Measurements from ENCODE around the gene ARNT2. TPM values are rescaled to one million over a fixed set of nuclear protein-coding genes. Genes with fewer than 3 reads are reported as not detected.
"Not testable (repeated sequence)": the region's sequence is repeated elsewhere in the genome, so short reads cannot be mapped to it uniquely, and the experiment has no call there.

The ARNT2 gene
- total RNA-seq, 1 donor from 2014 or later: 0.26 TPM

GRCh38 chr15:80386151-80386550 lies 18.0 kb upstream of the ARNT2 start:
- H3K36me3 ChIP-seq (ENCODE audit: control insufficient read depth, insufficient read depth, low read length): no peaks in the 10 kb centered on the region
- no peak overlapping the region for H3K4me3 ChIP-seq (ENCODE audit: low read depth, low read length)
- TF ChIP-seq CTCF (IDR thresholded peaks at IDR 0.05; ENCODE audit: insufficient read depth, low read length, severe bottlenecking): no peak
- FAIRE-seq (peak; percentile 58), DNase-seq (ENCODE audit: low read depth) (no peak)
- H3K27me3 ChIP-seq (ENCODE audit: control insufficient read depth, insufficient read depth, low read length): no peaks in the 10 kb centered on the region

GRCh38 chr15:80388326-80388725 lies 15.9 kb upstream of the ARNT2 start:
- DNase-seq (ENCODE audit: low read depth) (no peak), FAIRE-seq (no peak)
- Histone ChIP-seq H3K4me3 (ENCODE audit: low read depth, low read length) (no peak overlapping the region), H3K36me3 (ENCODE audit: control insufficient read depth, insufficient read depth, low read length) (no peaks in the 10 kb centered on the region), H3K27me3 (ENCODE audit: control insufficient read depth, insufficient read depth, low read length) (no peaks in the 10 kb centered on the region)
- no peak for TF ChIP-seq CTCF (IDR thresholded peaks at IDR 0.05; ENCODE audit: insufficient read depth, low read length, severe bottlenecking)

GRCh38 chr15:80389370-80389769 lies 14.8 kb upstream of the ARNT2 start:
- DNase-seq (ENCODE audit: low read depth): no peak
- TF ChIP-seq CTCF (IDR thresholded peaks at IDR 0.05; ENCODE audit: insufficient read depth, low read length, severe bottlenecking): no peak
- no peak for FAIRE-seq

GRCh38 chr15:80390942-80391341 lies 13.2 kb upstream of the ARNT2 start:
- not testable (repeated sequence) for DNase-seq (ENCODE audit: low read depth); H3K36me3 ChIP-seq (ENCODE audit: control insufficient read depth, insufficient read depth, low read length); H3K27me3 ChIP-seq (ENCODE audit: control insufficient read depth, insufficient read depth, low read length); H3K4me3 ChIP-seq (ENCODE audit: low read depth, low read length); FAIRE-seq

More at GRCh38 chr15:80389370-80389769, 14.8 kb upstream of the ARNT2 start:
- no peaks in the 10 kb centered on the region for H3K27me3 ChIP-seq (ENCODE audit: control insufficient read depth, insufficient read depth, low read length)
- no peak overlapping the region for H3K4me3 ChIP-seq (ENCODE audit: low read depth, low read length)
- no peaks in the 10 kb centered on the region for H3K36me3 ChIP-seq (ENCODE audit: control insufficient read depth, insufficient read depth, low read length)

GRCh38 chr15:80395616-80396015 lies 8.6 kb upstream of the ARNT2 start:
- H3K27me3 ChIP-seq (ENCODE audit: control insufficient read depth, insufficient read depth, low read length): no peaks in the 10 kb centered on the region
- no peak overlapping the region for H3K4me3 ChIP-seq (ENCODE audit: low read depth, low read length)
- H3K36me3 ChIP-seq (ENCODE audit: control insufficient read depth, insufficient read depth, low read length): no peaks in the 10 kb centered on the region
- no peak for TF ChIP-seq CTCF (IDR thresholded peaks at IDR 0.05; ENCODE audit: insufficient read depth, low read length, severe bottlenecking)
- FAIRE-seq (no peak), DNase-seq (ENCODE audit: low read depth) (no peak)

- H3K27me3 ChIP-seq (ENCODE audit: control insufficient read depth, insufficient read depth, low read length): no peaks in the 10 kb centered on the region
- no peaks in the 10 kb centered on the region for H3K36me3 ChIP-seq (ENCODE audit: control insufficient read depth, insufficient read depth, low read length)
- no peak for DNase-seq (ENCODE audit: low read depth)
- no peak for TF ChIP-seq CTCF (IDR thresholded peaks at IDR 0.05; ENCODE audit: insufficient read depth, low read length, severe bottlenecking)
- FAIRE-seq: no peak
- no peak overlapping the region for H3K4me3 ChIP-seq (ENCODE audit: low read depth, low read length)
These were observed 8.1 kb upstream of the ARNT2 start for GRCh38 chr15:80396096-80396495.
